CD4-positive, alpha-beta T cell treated with Interleukin-4 for 1 hour (primary cell): ENCODE measurements around the gene RBMY1A1.
"Not testable (repeated sequence)": the region's sequence is repeated elsewhere in the genome, so short reads cannot be mapped to it uniquely, and the experiment has no call there.

Experiments
- DNase-seq, 2 donors: peaks; one replicate each; pipeline ENCODE4 v3.0.0-alpha.2; 2020 to 2022

RBMY1A1 gene

GRCh38 chrY:21534579-21534978, at the start of gene RBMY1A1:
Gene RBMY1A1 (plus strand): TSS chrY:21534879. CDS start chrY:21536892, 2,013 bp downstream.
- not testable (repeated sequence) for DNase-seq

GRCh38 chrY:21511038-21511437, 23.6 kb upstream of the RBMY1A1 start, which contains the start of gene RBMY1B:
Gene RBMY1B (plus strand): TSS chrY:21511338. CDS start chrY:21513351, 2,013 bp downstream.
- not testable (repeated sequence) for DNase-seq

GRCh38 chrY:21559316-21559984, 24.8 kb downstream of the RBMY1A1 start:
- DNase-seq: not testable (repeated sequence)

GRCh38 chrY:21585449-21585848, 50.8 kb downstream of the RBMY1A1 start:
- DNase-seq: no peak

GRCh38 chrY:21586454-21586853, 51.8 kb downstream of the RBMY1A1 start:
- not testable (repeated sequence) for DNase-seq

- no peak for DNase-seq
Observed at GRCh38 chrY:21592059-21592458, 57.4 kb downstream of the RBMY1A1 start.

GRCh38 chrY:21596287-21596686, 61.6 kb downstream of the RBMY1A1 start:
- not testable (repeated sequence) for DNase-seq
